ENCODE results near the gene ANKRD66.

The ANKRD66 gene

DNA sequence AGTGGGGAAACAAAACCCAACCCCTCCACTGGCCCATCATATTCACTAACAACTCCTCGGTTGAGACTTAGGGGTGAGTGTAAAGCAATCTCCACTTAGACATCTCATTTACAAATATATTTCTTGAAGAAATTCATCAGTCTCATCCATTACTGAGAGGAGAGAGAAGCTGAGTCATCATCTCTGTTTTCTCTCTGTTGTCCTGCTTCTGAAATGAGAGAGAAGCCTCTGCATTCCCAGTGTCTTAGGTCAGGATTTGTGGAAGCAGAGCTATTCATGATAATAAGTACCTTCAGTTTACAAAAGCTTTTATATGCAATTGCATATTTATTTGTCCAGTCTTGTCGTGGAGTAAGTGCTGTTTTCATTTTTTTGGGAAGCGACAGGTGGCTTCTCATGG, 47.3 kb downstream of the ANKRD66 start:
- no peak for DNase-seq (ENCODE audit: extremely low read depth, insufficient read length)
- H3K36me3 ChIP-seq (ENCODE audit: control insufficient read depth, insufficient read depth, low read length), result no peaks in the 10 kb centered on the region
- TF ChIP-seq, protein P1, sequence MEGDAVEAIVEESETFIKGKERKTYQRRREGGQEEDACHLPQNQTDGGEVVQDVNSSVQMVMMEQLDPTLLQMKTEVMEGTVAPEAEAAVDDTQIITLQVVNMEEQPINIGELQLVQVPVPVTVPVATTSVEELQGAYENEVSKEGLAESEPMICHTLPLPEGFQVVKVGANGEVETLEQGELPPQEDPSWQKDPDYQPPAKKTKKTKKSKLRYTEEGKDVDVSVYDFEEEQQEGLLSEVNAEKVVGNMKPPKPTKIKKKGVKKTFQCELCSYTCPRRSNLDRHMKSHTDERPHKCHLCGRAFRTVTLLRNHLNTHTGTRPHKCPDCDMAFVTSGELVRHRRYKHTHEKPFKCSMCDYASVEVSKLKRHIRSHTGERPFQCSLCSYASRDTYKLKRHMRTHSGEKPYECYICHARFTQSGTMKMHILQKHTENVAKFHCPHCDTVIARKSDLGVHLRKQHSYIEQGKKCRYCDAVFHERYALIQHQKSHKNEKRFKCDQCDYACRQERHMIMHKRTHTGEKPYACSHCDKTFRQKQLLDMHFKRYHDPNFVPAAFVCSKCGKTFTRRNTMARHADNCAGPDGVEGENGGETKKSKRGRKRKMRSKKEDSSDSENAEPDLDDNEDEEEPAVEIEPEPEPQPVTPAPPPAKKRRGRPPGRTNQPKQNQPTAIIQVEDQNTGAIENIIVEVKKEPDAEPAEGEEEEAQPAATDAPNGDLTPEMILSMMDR (IDR thresholded peaks at IDR 0.05; ENCODE audit: insufficient read depth, low read length, poor library complexity, severe bottlenecking), result no peak

DNA sequence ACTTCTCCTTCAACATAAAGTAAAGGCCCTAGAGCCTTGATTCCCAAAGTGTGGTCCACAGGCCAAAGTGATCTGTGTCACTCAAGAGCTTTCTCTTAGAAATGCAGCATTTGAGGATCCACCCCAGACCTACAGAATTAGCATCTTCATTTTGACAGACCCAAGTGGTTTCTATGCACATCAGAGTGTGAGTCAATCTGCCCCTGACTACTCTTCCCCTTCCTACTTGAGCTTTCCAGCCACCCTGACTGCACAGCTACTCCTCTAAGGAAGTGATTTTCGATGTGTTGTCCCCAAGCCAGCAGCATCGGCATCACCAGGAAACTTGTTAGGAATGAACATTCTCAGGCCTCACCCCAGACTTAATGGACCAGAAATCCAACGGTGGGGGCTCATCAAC, 49.1 kb downstream of the ANKRD66 start:
- Histone ChIP-seq H3K4me3 (replicated peaks; ENCODE audit: low read depth, low read length) (no peak overlapping the region), H3K27me3 (replicated peaks; ENCODE audit: control insufficient read depth, insufficient read depth, low read length) (no peaks in the 10 kb centered on the region; the same call in 1 of the 2 replicates), H3K36me3 (ENCODE audit: control insufficient read depth, insufficient read depth, low read length) (no peaks in the 10 kb centered on the region)
- DNase-seq (ENCODE audit: extremely low read depth, insufficient read length), result no peak
- TF ChIP-seq, protein P1 (IDR thresholded peaks at IDR 0.05; ENCODE audit: insufficient read depth, low read length, poor library complexity, severe bottlenecking), result no peak

More for the DNA sequence above, 47.3 kb downstream of the ANKRD66 start:
- H3K4me3 ChIP-seq (replicated peaks; ENCODE audit: low read depth, low read length), result no peak overlapping the region
- H3K27me3 ChIP-seq (replicated peaks; ENCODE audit: control insufficient read depth, insufficient read depth, low read length), result no peaks in the 10 kb centered on the region; the same call in 1 of the 2 replicates

DNA sequence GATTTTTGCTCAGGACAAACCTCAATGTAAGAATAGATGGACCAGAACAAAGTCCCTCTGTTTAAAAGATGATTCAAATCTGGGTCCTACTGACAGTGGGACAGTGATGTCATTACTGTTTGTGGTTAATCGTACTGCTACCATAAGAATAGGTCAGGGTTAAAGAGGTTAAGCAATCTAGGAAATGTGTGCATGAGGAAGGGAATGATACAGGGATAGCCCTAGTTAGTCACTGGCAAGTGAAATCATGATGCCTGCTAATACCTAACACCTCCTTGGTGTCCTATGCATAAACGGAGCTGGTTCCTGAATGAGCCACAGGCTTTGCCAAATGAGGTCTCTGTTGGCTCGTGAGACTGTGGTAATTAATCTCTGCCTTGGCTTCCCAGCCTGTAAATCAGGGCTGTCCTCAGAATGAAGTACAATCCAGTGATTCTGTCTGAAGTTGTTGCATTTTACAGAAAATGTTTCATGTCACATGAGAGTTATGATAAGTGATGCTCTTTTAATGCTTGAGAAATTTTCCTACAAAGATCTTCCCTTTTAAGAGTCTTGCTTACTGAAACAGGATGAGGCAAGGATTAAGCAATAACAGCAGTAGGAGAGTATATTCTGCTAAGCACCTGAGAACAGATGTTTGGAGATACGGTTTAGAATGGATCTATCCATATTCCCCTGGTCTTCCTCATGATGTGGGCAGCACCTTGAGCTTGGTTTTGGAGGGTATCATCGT, 50.3 kb downstream of the ANKRD66 start:
- TF ChIP-seq, protein P1 (IDR thresholded peaks at IDR 0.05; ENCODE audit: insufficient read depth, low read length, poor library complexity, severe bottlenecking), result no peak
- no peaks in the 10 kb centered on the region; the same call in 1 of the 2 replicates for H3K27me3 ChIP-seq (replicated peaks; ENCODE audit: control insufficient read depth, insufficient read depth, low read length)
- no peaks in the 10 kb centered on the region for H3K36me3 ChIP-seq (ENCODE audit: control insufficient read depth, insufficient read depth, low read length)
- H3K4me3 ChIP-seq (replicated peaks; ENCODE audit: low read depth, low read length), result no peak overlapping the region
- no peak for DNase-seq (ENCODE audit: extremely low read depth, insufficient read length)

DNA sequence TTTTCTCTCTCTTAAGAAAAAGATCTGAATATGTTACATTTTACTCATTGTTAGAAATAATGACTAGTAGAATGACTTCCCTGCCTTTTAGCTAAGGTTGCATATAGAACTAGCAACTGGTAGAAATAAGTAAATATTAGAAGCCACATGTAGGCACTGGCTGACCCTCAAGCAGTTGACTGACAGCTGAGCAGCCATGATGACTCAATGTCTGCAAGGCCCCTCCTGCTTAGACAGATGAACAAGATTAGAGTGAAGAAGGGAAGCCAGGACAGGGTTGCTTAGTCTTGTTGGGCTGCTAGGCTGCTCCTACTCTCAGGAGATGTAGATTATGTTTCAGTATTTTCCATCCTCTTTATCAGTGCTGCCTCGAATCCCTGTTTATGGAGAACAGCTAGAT, 52.9 kb downstream of the ANKRD66 start:
- Histone ChIP-seq H3K36me3 (ENCODE audit: control insufficient read depth, insufficient read depth, low read length) (no peaks in the 10 kb centered on the region), H3K27me3 (replicated peaks; ENCODE audit: control insufficient read depth, insufficient read depth, low read length) (no peaks in the 10 kb centered on the region; the same call in 1 of the 2 replicates), H3K4me3 (replicated peaks; ENCODE audit: low read depth, low read length) (no peak overlapping the region)
- TF ChIP-seq, protein P1 (IDR thresholded peaks at IDR 0.05; ENCODE audit: insufficient read depth, low read length, poor library complexity, severe bottlenecking), result no peak
- DNase-seq (ENCODE audit: extremely low read depth, insufficient read length), result no peak

DNA sequence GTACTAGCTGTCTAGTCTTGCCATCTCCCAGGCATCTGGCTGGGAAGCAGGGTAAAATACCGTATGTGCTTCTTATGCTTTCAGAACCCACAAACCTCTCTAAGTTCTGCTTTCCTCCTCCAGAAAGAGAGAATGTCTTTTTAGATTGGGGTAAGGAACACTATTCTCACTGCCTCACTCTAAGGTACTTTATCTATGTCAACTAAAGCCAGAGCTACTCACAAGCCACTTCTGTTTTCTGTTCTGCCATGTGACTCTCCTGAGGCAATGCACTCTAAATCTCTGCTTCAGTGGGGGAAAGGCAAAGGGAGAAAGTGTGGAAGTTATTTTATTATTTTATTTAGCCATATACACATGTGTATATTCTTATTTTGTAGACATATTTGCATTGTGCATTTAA, 62.1 kb downstream of the ANKRD66 start:
- TF ChIP-seq, protein P1 (IDR thresholded peaks at IDR 0.05; ENCODE audit: insufficient read depth, low read length, poor library complexity, severe bottlenecking), result no peak
- Histone ChIP-seq H3K4me3 (replicated peaks; ENCODE audit: low read depth, low read length) (no peak overlapping the region), H3K36me3 (ENCODE audit: control insufficient read depth, insufficient read depth, low read length) (no peaks in the 10 kb centered on the region), H3K27me3 (replicated peaks; ENCODE audit: control insufficient read depth, insufficient read depth, low read length) (no peaks in the 10 kb centered on the region)
- no peak for DNase-seq (ENCODE audit: extremely low read depth, insufficient read length)
